HG03066 (cell line): ENCODE results near the gene CAMK2A.

Experiments
- ATAC-seq: cut with Tn5 transposase; IDR thresholded peaks from one replicate; pipeline ENCODE4 v1.9.1; 2021; ENCODE audit warnings: low read depth; ENCODE audit not compliant: unreplicated experiment

Gene CAMK2A

DNA sequence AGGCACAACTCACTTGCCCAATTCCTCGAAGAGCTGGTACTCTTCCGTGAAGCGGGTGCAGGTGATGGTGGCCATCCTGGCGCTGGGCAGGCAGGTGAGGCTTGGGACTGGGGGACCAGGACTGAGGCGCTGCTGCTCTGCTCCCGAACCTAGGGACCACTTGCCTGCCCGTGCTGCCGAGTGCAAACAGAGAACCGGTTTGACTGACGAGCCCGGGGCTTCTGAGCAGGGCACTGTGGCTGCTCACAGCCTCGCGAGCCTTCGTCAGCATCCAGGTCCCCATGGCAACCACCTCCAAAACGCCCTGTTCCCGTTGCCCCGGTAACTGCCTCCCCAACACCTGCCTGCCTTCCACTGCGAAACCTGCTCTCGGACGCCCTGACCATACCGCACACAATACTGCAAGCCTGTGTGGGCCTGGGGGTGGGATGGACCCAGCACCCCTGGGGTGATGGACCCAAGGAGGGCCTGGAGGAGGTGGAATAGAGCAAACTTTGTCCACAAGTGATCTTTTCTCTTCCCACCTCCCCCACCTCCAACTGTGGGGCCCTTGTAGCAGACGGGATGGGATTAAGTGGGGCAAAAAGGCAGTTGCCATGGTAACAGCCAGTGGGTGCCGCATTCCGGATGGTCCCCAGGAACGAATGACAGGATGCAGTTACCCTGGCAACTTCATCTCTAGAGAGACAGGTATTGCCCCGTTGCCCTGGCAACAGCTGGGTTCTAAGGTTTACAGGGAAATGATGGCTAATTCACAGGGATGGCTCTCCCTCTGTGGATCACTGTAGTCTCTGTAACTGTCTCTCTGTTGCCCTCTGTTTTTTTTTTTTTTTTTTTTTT lies at the start of gene CAMK2A:
Gene CAMK2A, minus strand, starts transcription at position 223 of the 840 bp plus-strand sequence. Its CDS starts 148 bp downstream, at position 75.
- ATAC-seq, result no peak

DNA sequence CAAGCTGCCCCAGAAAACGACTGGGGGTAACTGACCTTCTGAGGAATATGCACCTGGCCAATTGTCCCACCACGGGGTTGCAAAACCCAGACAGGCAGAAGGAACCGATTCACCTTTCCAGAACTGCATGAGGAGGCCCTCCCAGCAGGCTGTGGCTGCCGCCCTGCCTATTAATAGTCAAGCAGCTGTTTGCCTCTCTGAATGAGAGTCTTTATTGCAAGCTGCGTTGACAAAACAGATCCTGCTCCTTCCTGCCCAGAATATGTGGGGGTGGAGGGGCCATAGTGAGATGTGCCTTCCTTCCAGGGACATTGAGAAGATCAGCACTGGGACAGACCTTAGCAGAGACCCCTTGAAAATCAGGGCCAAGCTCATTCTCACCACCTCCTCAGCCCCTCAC lies 49.6 kb upstream of the CAMK2A start:
- ATAC-seq, result no peak

GRCh38 chr5:150338546-150338945 lies 49.0 kb upstream of the CAMK2A start:
- no peak for ATAC-seq

DNA sequence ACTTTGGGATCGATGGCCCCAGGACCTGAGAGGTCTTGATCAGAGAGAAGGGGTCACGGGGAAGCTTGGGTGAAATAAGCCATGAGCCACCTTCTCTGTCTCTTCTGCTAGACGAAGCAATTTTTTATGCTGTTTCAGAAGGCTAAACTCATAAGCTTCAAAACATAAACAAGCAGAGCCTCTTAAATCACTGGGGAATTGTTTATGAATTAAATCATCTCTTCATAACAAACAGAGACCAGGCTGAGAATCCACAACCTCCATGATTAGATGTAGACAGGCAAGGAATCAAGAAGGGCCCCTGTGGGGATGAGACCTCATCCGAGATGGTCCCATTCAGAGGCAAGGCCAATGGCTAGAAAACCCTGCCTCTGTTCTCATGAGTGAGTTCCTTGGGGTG lies 46.2 kb upstream of the CAMK2A start:
- no peak for ATAC-seq

DNA sequence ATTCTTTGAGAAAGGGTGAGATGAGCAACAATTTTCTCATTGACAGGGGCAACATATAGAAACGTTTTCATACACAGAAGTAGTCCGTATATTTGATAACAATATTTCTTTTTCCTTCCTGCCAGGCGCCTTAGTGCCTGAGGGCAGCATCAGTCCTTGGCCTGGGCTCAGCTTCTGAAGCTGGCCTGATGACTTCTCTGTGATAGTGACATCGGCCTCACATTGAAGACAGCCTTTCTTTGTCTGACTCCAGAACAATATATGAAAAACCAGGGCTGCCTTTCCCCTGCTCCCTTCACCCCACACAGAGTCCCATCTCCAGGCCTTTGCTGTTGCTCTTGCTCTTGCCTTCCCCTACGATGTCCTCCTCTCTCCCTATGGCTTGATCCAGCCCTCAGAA lies 43.8 kb upstream of the CAMK2A start:
- no peak for ATAC-seq

- no peak for ATAC-seq
These were observed 40.6 kb upstream of the CAMK2A start for GRCh38 chr5:150329881-150330876.

- ATAC-seq, result no peak
These were observed 39.5 kb upstream of the CAMK2A start for GRCh38 chr5:150329038-150329437.

DNA sequence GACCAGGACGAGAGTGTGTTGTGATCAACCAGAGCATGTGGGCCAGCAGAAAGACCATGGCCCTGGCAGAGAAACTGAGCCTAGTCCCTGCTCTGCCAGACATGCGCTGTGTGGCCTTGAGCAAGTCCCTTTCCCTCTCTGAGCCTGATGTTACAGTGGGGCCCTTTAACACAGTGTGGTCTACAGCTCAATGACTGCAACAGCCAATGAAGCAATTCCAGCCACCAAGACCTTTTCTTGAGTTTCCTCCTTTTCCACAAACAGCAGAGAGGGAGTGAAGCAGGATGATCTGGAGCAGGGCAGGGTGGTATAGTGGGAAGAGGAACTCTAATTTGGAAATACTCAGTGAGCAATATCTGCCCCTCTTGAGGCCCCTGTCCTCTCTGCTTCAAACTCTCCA lies 38.9 kb upstream of the CAMK2A start:
- no peak for ATAC-seq

DNA sequence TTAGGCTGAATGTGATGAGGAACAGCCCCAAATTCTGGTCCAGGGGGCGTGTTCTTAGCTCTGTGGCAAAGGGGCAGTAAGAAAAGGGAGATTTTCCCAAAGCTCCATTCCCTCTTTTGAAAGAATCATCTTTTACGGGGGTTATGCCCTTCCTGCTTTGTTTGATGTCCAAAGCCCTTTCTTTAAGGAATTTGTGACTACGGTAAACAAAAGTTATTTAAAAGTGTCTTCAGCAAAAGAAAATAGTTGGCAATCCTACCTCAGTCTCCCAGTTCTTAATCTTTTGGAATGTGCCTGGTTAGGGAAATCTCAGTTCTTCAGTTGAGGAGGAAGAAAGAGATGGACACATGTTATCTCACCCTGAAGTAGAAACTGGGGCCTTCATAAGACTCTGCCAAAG lies 37.6 kb upstream of the CAMK2A start:
- ATAC-seq, result no peak

GRCh38 chr5:150326707-150327106 lies 37.1 kb upstream of the CAMK2A start:
- ATAC-seq, result no peak

- no peak for ATAC-seq
These were observed 35.9 kb upstream of the CAMK2A start for GRCh38 chr5:150325426-150325825.

DNA sequence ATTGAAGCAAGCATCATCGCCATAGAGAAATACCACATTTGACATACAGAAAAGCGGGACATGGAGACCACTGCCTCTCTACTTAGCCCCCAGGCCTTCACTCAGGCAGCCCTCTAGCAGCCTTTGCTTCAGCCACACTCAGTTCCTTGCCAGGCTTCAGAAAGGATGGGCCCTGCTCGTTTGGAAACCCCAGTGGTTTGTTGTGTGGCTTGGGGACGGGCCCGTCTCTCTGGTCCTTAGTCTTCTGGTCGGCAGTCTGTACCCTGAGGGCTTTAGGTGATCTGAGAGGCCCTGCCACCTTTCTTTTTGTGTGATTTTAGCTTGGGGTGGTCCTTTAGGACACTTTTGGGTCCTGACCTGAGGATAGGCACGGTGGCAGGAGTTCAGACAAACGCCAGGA lies 34.2 kb upstream of the CAMK2A start:
- no peak for ATAC-seq

- ATAC-seq, result no peak
These were observed 33.5 kb upstream of the CAMK2A start for GRCh38 chr5:150323092-150323491.

GRCh38 chr5:150322202-150322601 lies 32.6 kb upstream of the CAMK2A start:
- no peak for ATAC-seq

- no peak for ATAC-seq
These were observed 32.2 kb upstream of the CAMK2A start for GRCh38 chr5:150321784-150322183.

DNA sequence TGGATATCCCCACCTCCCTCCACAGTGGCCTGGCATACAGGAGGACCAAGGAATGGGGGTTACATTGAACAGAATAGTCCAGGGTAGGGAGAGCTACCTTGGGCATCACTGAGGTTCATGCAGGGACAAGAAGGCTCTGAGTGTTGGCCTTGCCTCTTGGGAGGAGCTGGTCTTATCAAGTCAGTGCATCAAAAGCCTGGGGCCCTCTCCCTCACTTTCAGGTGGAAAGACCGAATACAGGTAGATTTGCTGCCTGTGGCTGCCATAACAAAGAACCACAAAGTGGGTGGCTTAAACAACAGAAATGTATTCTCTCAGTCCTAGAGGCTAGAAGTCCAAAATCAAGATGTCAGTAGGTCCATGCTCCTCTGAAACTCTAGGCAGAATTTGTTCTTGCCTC lies 31.6 kb upstream of the CAMK2A start:
- ATAC-seq, result no peak

DNA sequence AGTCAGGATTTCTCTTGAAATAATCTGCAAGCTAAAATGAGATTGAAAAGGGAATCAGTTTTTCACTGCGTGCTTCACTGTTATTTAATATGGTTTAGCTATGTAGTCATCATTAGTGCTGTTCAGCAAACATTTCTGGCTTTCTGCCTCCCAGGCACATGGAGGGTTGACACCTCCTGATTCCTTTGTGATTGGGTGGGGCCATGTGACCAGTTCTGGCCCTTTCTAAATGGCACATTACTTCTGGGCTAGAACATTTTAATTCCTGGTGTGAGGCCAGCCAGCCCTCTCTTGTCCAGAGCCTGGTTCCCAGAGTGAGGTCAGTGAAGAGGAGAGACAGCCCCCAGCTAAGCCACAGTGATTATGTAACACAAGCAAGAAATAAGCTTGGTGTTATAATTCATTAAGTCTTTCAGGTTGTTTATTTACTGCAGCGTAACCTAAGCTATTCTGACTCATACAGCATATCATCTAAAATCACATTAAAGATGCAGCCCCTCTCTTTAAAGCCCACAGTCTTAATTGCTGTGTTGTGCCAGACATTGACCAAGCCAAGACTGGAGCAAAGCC lies 30.6 kb upstream of the CAMK2A start:
- ATAC-seq, result no peak

GRCh38 chr5:150319484-150319790 lies 29.9 kb upstream of the CAMK2A start:
- ATAC-seq, result no peak

DNA sequence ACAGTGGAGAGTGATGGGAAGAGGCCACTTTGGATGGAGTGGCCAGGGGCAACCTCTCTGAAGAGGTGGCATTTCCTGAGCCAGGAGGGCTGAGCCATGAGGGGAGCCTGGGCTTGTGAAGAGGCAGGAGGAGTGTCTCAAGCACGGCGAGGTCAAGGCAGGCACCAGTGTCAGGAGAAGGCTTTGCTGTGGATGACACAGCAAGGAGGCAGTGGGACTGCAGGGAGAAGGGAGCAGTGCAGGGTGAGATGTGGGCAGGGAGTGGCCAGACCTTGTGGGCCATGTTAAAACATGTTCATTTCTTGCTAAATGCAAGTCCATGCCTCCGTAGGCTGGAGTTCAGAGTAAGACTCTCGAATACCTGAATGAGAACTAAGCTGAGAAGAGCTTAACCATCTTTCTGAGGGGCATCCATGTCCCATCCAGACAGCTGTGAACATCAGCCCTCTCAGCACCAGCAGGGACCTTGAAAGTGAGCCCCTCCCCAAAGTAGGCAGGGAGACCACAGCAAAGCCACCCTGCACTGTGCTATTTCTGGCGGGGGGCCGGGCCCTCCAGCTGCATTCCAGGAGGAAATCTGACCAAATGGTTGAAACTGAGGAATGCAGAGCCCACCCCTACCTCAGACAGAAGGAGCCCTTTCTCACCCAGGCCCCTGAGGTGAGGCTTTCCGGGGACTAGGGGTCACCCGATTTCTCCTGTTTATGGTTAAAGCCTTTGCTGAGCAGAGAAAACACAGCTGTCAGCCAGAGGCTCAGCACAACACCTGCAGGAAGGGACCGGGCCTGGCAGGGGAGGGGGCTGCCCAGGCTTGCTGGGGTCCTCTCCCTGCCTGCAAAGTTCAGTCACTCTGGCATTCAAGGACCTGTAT lies 29.3 kb upstream of the CAMK2A start:
- ATAC-seq, result no peak
